OCI-LY1 (cell line): ENCODE results near the gene PCYT1B.

Experiments
- CTCF ChIP-seq: fragments of 200-600 bp; sonication (generic), shearing (Covaris generic); IDR thresholded peaks from 2 replicates; pipeline ENCODE4 v1.5.1; 2017; ENCODE audit warnings: mild to moderate bottlenecking, antibody characterized with exemption, low read length, moderate library complexity, mixed read lengths
- EZH2 ChIP-seq: fragments of 200-600 bp; sonication (generic), shearing (Covaris generic); IDR thresholded peaks from 2 replicates; pipeline ENCODE4 v1.8.0; 2017; ENCODE audit warnings: borderline replicate concordance, mixed run types, mild to moderate bottlenecking, antibody characterized with exemption, low read length, moderate library complexity, mixed read lengths

- TF ChIP-seq CTCF (no peak), EZH2 (no peak)
Observed at GRCh38 chrX:24526616-24527015, 120.5 kb downstream of the PCYT1B start.
